Activated CD4-positive, alpha-beta T cell treated with anti-CD3 and anti-CD28 coated beads, Interleukin-2, amount 10 ng/mL, durations not matched to agents 24 days and 14 days (primary cell): ENCODE data around the gene LIPI. TPM values are rescaled to one million over a fixed set of nuclear protein-coding genes. Genes with fewer than 3 reads are reported as not detected.
"Not testable (repeated sequence)": the region's sequence is repeated elsewhere in the genome, so short reads cannot be mapped to it uniquely, and the experiment has no call there.

Experiments
- DNase-seq: peaks from one replicate; pipeline ENCODE4 v3.0.0; 2022
- H3K27ac Mint-ChIP-seq: one replicate; pipeline ENCODE4 v1.8.0; 2022; ENCODE audit warnings: mild to moderate bottlenecking, mixed read lengths
- H3K27me3 Mint-ChIP-seq: one replicate; pipeline ENCODE4 v1.8.0; 2022; ENCODE audit warnings: mixed read lengths
- H3K36me3 Mint-ChIP-seq: one replicate; pipeline ENCODE4 v1.8.0; 2022; ENCODE audit warnings: low read depth, mild to moderate bottlenecking, mixed read lengths
- H3K4me1 Mint-ChIP-seq: one replicate; pipeline ENCODE4 v1.8.0; 2021; ENCODE audit warnings: mixed read lengths
- H3K4me3 Mint-ChIP-seq: one replicate; pipeline ENCODE4 v1.8.0; 2022; ENCODE audit warnings: mild to moderate bottlenecking, moderate library complexity, mixed read lengths
- H3K9me3 Mint-ChIP-seq: one replicate; pipeline ENCODE4 v1.8.0; 2021; ENCODE audit warnings: mixed read lengths
- intact Hi-C: fragments of 100-400 bp; cut with micrococcal nuclease; formaldehyde crosslinking; loops from one replicate; pipeline ENCODE4 v1.15.1; 2023
- total RNA-seq: library from RNA; stranded (reverse); gene quantifications from 2 replicates; pipeline ENCODE4 v1.2.3, GENCODE V29; 2022

Gene LIPI
- total RNA-seq, 1 donor from 2014 or later: not detected

- Mint-ChIP-seq H3K36me3 (peaks cover 3% of the 10 kb centered on the region), H3K4me3 (no peak overlapping the region), H3K27ac (no peak overlapping the region), H3K4me1 (no peaks in the 10 kb centered on the region), H3K27me3 (no peaks in the 10 kb centered on the region), H3K9me3 (peaks cover 15% of the 10 kb centered on the region)
- DNase-seq: no peak
- intact Hi-C loops: no loop called here
Observed at GRCh38 chr21:14076143-14076806, 134.5 kb downstream of the LIPI start.

GRCh38 chr21:14075346-14076142 lies 135.2 kb downstream of the LIPI start:
- peaks cover 15% of the 10 kb centered on the region for H3K9me3 Mint-ChIP-seq
- H3K27me3 Mint-ChIP-seq: no peaks in the 10 kb centered on the region
- intact Hi-C loops: no loop called here
- no peak overlapping the region for H3K4me3 Mint-ChIP-seq
- H3K36me3 Mint-ChIP-seq: peaks cover 3% of the 10 kb centered on the region
- no peak for DNase-seq
- no peak overlapping the region for H3K27ac Mint-ChIP-seq
- no peaks in the 10 kb centered on the region for H3K4me1 Mint-ChIP-seq

GRCh38 chr21:14074177-14074576 lies 136.6 kb downstream of the LIPI start:
- Mint-ChIP-seq H3K4me3 (no peak overlapping the region), H3K4me1 (no peaks in the 10 kb centered on the region), H3K27ac (no peak overlapping the region), H3K27me3 (no peaks in the 10 kb centered on the region), H3K36me3 (peaks cover 3% of the 10 kb centered on the region), H3K9me3 (peaks cover 15% of the 10 kb centered on the region)
- intact Hi-C loops: no loop called here
- no peak for DNase-seq

- Mint-ChIP-seq H3K9me3 (peaks cover 12% of the 10 kb centered on the region), H3K4me3 (no peak overlapping the region), H3K27me3 (no peaks in the 10 kb centered on the region), H3K36me3 (peaks cover 3% of the 10 kb centered on the region), H3K4me1 (no peaks in the 10 kb centered on the region), H3K27ac (no peak overlapping the region)
- intact Hi-C loops: no loop called here
- no peak for DNase-seq
Observed at GRCh38 chr21:14073615-14074014, 137.1 kb downstream of the LIPI start.

- Mint-ChIP-seq H3K27me3 (no peaks in the 10 kb centered on the region), H3K9me3 (peaks cover 9% of the 10 kb centered on the region), H3K4me3 (no peak overlapping the region), H3K4me1 (no peaks in the 10 kb centered on the region), H3K36me3 (peaks cover 3% of the 10 kb centered on the region), H3K27ac (no peak overlapping the region)
- intact Hi-C loops: no loop called here
- no peak for DNase-seq
Observed at GRCh38 chr21:14072761-14073535, 137.8 kb downstream of the LIPI start.

- H3K27ac Mint-ChIP-seq: no peak overlapping the region
- H3K36me3 Mint-ChIP-seq: peaks cover 3% of the 10 kb centered on the region
- intact Hi-C loops: no loop called here
- H3K27me3 Mint-ChIP-seq: no peaks in the 10 kb centered on the region
- H3K4me1 Mint-ChIP-seq: no peaks in the 10 kb centered on the region
- no peak overlapping the region for H3K4me3 Mint-ChIP-seq
- DNase-seq: peak; percentile 48
- peaks cover 9% of the 10 kb centered on the region for H3K9me3 Mint-ChIP-seq
Observed at GRCh38 chr21:14071902-14072734, 138.6 kb downstream of the LIPI start.

GRCh38 chr21:14070968-14071367 lies 139.8 kb downstream of the LIPI start:
- Mint-ChIP-seq H3K9me3 (peaks cover 3% of the 10 kb centered on the region), H3K4me3 (no peak overlapping the region), H3K27ac (no peak overlapping the region), H3K4me1 (no peaks in the 10 kb centered on the region), H3K36me3 (peaks cover 3% of the 10 kb centered on the region), H3K27me3 (no peaks in the 10 kb centered on the region)
- intact Hi-C loops: no loop called here
- no peak for DNase-seq

GRCh38 chr21:14070049-14070893 lies 140.5 kb downstream of the LIPI start:
- Mint-ChIP-seq H3K36me3 (peaks cover 3% of the 10 kb centered on the region), H3K27me3 (no peaks in the 10 kb centered on the region), H3K4me3 (no peak overlapping the region), H3K9me3 (peaks cover 3% of the 10 kb centered on the region), H3K4me1 (no peaks in the 10 kb centered on the region), H3K27ac (no peak overlapping the region)
- intact Hi-C loops: no loop called here
- peak; percentile 49 for DNase-seq

- DNase-seq: peak; percentile 43
- H3K9me3 Mint-ChIP-seq: no peaks in the 10 kb centered on the region
- no peak overlapping the region for H3K27ac Mint-ChIP-seq
- no peak overlapping the region for H3K4me3 Mint-ChIP-seq
- intact Hi-C loops: no loop called here
- H3K27me3 Mint-ChIP-seq: no peaks in the 10 kb centered on the region
- no peaks in the 10 kb centered on the region for H3K36me3 Mint-ChIP-seq
- H3K4me1 Mint-ChIP-seq: no peaks in the 10 kb centered on the region
Observed at GRCh38 chr21:14064296-14064645, 146.5 kb downstream of the LIPI start.

- H3K36me3 Mint-ChIP-seq, H3K4me1 Mint-ChIP-seq, H3K4me3 Mint-ChIP-seq, H3K27me3 Mint-ChIP-seq, H3K27ac Mint-ChIP-seq, H3K9me3 Mint-ChIP-seq, intact Hi-C loops: not testable (repeated sequence)
- peak; percentile 37 for DNase-seq
Observed at GRCh38 chr21:14063620-14064295, 147.0 kb downstream of the LIPI start.

- DNase-seq, intact Hi-C loops, H3K27me3 Mint-ChIP-seq, H3K36me3 Mint-ChIP-seq, H3K27ac Mint-ChIP-seq, H3K4me1 Mint-ChIP-seq, H3K9me3 Mint-ChIP-seq, H3K4me3 Mint-ChIP-seq: not testable (repeated sequence)
Observed at GRCh38 chr21:14062684-14063083, 148.1 kb downstream of the LIPI start.

GRCh38 chr21:14061820-14062219 lies 148.9 kb downstream of the LIPI start:
- H3K4me3 Mint-ChIP-seq, intact Hi-C loops, H3K27ac Mint-ChIP-seq, H3K27me3 Mint-ChIP-seq, H3K36me3 Mint-ChIP-seq, H3K4me1 Mint-ChIP-seq, H3K9me3 Mint-ChIP-seq: not testable (repeated sequence)
- peak; percentile 28 for DNase-seq
